ENCODE measurements around the gene DTL. TPM values are rescaled to one million over a fixed set of nuclear protein-coding genes. Genes with fewer than 3 reads are reported as not detected.

DTL gene
- total RNA-seq, 1 experiment from 2014 or later, result 41.0 TPM

DNA sequence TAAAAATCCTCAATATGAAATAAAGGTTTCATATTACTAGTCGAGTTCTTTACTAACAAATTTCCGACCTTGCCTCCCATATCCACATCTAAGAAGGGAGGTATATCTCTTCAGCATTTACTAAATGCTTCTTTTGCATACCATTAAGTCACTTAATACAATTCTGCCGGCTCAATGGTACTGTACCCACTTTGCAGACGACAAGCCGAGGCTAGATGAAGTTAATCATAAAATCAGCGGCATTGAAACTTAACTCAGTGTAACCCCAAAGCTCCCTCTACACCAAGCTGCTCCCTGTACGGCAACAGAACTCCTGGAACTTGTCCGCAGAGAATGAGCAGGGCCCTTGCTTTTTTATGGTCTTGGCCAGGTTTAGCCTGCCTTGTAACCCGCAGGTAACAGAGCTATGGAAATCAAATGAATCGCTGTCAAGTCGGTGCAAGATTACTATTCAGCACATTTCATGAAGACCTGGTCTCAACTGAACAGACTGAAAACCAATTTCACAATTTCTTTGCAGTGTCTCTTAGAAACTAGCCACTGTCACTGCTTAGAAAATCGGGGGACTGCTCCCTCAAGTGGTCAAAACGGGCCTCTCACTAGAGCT lies 929 bp upstream of the DTL start:
- peaks cover 24 to 45% of the 10 kb centered on the region in 2 experiments for H3K4me1 ChIP-seq (ENCODE audit: control insufficient read depth in 1 of 2, insufficient read depth in 2 of 2, low read length in 2 of 2)
- CTCF ChIA-PET, result interaction anchor here (0.6 to 3.4 kb wide), 33 partner anchors 8 to 981 kb away, joined by 3 to 72 read pairs (median 7); partner anchors contain the start of genes ANGEL2 and PACC1
- H3K36me3 ChIP-seq (ENCODE audit: control insufficient read depth in 1 of 2, insufficient read depth in 2 of 2, low read length in 2 of 2), result peaks cover 0 to 7% of the 10 kb centered on the region in 2 experiments; a peak in 3 of 4 replicates
- peak overlapping the region; percentile 92 for H3K9ac ChIP-seq (ENCODE audit: low read length)
- RAD21 ChIA-PET (ENCODE audit: low non-redundant PET in 1 of 2, low total read pairs in 2 of 2, uncharacterized antibody in 2 of 2, unreplicated experiment in 2 of 2), result interaction anchor here (0.6 to 1.8 kb wide), 6 partner anchors 22 to 421 kb away, joined by 3 to 12 read pairs (median 4); partner anchors contain the start of gene NEK2 (in 1 of the 2)
- DNase-seq (ENCODE audit: low read depth, low spot score) (no peak), ATAC-seq (peak; percentile 18)
- no peaks in the 10 kb centered on the region for H3K9me3 ChIP-seq (ENCODE audit: control insufficient read depth in 1 of 2, insufficient read depth in 1 of 2, low read depth in 1 of 2, low read length in 2 of 2)
- POLR2A ChIA-PET, result interaction anchor here (0.9 to 2.1 kb wide), 6 partner anchors 12 to 574 kb away, joined by 3 to 11 read pairs (median 6); partner anchors contain the start of gene ATF3
- no peaks in the 10 kb centered on the region for H3K27me3 ChIP-seq (ENCODE audit: insufficient read depth, low read length)
- H3K27ac ChIP-seq (ENCODE audit: low read depth, low read length), result peak overlapping the region; percentile 71
- no TSS peak for BruUV-seq (replicated peaks)
- intact Hi-C loops (cut with micrococcal nuclease), result loop anchor here (1.0 to 5.0 kb wide), 5 partner anchors 22 to 1667 kb away; partner anchors contain the start of gene PPP2R5A
- H4K20me1 ChIP-seq (ENCODE audit: insufficient read depth), result peaks cover 14% of the 10 kb centered on the region; the same call in 1 of the 2 replicates
- TF ChIP-seq CEBPB (IDR thresholded peaks at IDR 0.05; ENCODE audit: low read depth) (peak; percentile 59), ZFX (IDR thresholded peaks at IDR 0.05) (no peak), SRF (IDR thresholded peaks at IDR 0.05; ENCODE audit: low read depth) (no peak), RAD21 (IDR thresholded peaks at IDR 0.05; ENCODE audit: low read depth) (peak; percentile 85), EGR1 (IDR thresholded peaks at IDR 0.05; ENCODE audit: low read depth) (0 out of 2 replicates have a peak, but pooled peaks have one; percentile 60)
- TF ChIP-seq, protein P1, sequence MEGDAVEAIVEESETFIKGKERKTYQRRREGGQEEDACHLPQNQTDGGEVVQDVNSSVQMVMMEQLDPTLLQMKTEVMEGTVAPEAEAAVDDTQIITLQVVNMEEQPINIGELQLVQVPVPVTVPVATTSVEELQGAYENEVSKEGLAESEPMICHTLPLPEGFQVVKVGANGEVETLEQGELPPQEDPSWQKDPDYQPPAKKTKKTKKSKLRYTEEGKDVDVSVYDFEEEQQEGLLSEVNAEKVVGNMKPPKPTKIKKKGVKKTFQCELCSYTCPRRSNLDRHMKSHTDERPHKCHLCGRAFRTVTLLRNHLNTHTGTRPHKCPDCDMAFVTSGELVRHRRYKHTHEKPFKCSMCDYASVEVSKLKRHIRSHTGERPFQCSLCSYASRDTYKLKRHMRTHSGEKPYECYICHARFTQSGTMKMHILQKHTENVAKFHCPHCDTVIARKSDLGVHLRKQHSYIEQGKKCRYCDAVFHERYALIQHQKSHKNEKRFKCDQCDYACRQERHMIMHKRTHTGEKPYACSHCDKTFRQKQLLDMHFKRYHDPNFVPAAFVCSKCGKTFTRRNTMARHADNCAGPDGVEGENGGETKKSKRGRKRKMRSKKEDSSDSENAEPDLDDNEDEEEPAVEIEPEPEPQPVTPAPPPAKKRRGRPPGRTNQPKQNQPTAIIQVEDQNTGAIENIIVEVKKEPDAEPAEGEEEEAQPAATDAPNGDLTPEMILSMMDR (IDR thresholded peaks at IDR 0.05 in 2 of 3, conservative IDR thresholded peaks at IDR 0.05 in 1 of 3; ENCODE audit: borderline replicate concordance in 1 of 3, insufficient read depth in 1 of 3, low read depth in 2 of 3, low read length in 2 of 3), result peak in 1 of 3 experiments; percentile 93; a peak in 1 of 6 replicates
- H3K4me2 ChIP-seq (ENCODE audit: low read length), result peak overlapping the region; percentile 95
- no peaks in the 10 kb centered on the region for H3K9me2 ChIP-seq (ENCODE audit: insufficient read depth)
- H2AFZ ChIP-seq (ENCODE audit: low read depth, low read length, poor library complexity, severe bottlenecking), result no peak overlapping the region
- H3K4me3 ChIP-seq (replicated peaks in 1 of 2; ENCODE audit: low read depth in 1 of 2, low read length in 2 of 2), result peak overlapping the region; percentile 88
- peaks cover 88% of the 10 kb centered on the region for H3K79me2 ChIP-seq (ENCODE audit: insufficient read depth, low read length)

Measured in HCT116 (cell line).